B cell (primary cell): Measurements from ENCODE around the gene SRCAP.

ENCODE experiments used
- CTCF ChIP-seq: fragments of 200-600 bp; IDR thresholded peaks from one replicate; pipeline ENCODE4 v1.8.0; 2022; ENCODE audit warnings: antibody characterized with exemption, mild to moderate bottlenecking
- EZH2 ChIP-seq: IDR thresholded peaks from 2 replicates; pipeline ENCODE4 v1.6.1; 2012; ENCODE audit warnings: borderline replicate concordance, low read depth, mild to moderate bottlenecking, moderate library complexity, low read length; ENCODE audit not compliant: insufficient read depth, poor library complexity, severe bottlenecking

DNA sequence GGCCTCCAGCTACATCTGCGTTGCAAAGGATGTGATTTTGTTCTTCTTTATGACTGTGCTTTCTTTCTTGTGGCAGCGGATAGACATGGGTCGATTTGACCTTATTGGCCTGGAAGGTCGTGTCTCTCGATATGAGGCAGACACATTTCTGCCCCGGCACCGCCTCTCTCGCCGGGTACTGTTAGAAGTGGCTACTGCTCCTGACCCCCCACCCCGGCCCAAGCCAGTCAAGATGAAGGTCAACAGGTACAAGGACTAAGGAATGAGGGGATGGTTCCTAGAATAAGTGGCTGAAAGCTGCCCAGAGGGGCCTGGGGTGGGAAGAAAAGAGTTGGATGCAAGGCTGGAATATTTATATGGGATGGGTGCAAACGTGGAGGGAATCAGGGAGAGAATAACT is 21.1 kb downstream of the SRCAP start:
- no peak for TF ChIP-seq CTCF
- no peak for TF ChIP-seq EZH2
